EH (cell line): ENCODE results near the gene INAFM2.

ENCODE experiments used
- DNase-seq: peaks from one replicate; pipeline ENCODE4 v3.0.0-alpha.2; 2015; ENCODE audit warnings: low read depth

The INAFM2 gene

DNA sequence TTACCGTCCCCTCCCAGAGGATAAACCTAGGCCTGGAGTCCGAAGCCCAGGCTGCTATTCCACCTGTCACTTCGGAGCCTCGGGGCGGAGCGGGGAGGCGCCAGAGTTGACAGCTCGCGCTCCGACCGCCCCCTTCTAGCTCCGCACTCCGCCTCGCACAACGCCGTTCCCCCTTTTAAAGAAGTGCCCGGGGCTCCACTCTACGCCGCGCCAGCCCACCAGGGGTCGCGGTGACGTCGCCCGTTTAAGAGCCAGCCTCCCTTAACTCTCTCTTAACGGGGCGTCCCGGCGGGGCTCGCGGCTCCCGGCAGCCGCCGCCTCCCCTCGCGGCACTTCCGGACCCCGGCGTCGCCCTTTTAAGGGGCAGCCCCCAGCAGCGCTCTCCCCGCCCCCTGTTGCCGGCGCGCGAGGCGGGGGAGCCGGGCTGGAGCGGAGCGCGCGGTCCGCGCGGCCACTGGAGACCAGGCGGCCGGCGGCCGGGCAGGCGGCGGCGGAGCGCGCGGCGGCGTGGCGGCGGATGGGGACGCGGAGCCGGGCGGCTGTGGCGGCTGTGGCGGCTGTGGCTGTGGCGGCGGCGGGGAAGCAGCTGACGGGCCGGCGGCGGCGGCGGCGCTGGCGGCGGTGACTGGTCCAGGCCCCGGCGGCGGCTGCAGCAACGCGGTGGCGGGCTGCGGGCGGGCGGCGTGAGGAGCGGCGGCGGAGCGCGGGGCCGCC lies at the start of gene INAFM2:
TSS of gene INAFM2 (plus strand) at position 454 of the 714 bp plus-strand sequence. CDS start 364 bp downstream, outside the sequence.
- DNase-seq: peak; percentile 96

DNA sequence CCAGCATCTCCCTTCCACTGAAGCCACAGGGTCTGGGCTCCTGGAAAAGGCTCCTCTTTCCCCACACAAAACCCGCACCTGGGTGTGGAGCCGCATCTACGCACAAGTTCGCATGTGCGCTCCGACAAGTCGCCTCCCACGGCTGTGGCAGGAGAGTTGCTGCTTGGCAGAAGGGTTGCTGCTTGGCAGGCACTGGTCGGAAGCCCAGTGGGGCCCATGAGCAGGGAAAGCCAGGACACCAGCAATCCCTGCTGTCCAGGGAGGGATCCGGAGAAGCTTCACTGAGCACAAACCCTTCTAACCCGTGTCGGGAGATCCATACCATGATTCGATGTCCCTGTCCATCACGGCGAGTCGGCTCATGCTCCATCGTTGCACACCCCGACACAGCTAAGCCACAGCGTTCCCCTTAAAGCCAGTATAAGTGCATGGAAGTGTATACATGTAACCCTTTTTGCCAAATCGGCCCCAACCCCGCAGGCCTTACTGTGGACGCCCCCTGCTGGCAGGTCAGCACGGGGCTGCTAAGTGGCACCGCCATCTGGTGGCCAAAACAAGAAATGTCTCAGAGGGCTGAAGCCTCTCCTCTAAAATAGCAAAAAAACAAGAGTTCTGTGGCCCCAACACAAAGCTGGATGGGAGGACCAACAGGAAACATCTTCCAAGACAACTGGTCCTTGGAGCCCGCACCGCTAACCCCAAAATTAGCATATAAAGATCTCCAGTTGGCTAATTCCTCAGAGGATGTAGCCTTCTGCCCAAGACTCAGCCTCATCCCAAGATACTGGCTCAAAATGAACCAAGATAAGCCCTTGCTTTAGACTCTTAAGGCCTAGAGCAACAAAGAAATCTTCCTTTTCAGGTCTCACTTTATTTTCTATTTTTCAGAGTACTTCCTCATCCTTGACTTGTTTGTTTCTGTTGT lies 48.9 kb upstream of the INAFM2 start:
- peak; percentile 77 for DNase-seq

DNA sequence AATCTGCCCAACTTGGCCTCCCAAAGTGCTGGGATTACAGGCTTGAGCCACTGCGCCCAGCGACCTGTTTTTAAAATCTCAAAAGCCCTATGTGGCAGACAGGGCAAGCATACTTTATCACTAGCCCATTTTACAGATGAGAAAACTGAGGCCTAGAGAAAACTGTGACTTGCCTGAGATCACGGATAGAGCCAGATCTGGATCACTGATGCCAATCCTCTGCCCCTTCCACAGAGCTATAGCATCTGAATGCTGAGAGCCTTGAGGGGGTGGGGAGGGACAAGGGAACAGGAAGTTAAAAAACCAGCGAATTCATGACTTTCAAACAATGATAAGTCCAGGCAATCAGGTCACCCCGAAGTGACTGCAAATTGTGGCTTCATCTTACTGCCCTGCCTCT lies 48.0 kb upstream of the INAFM2 start:
- DNase-seq: no peak

DNA sequence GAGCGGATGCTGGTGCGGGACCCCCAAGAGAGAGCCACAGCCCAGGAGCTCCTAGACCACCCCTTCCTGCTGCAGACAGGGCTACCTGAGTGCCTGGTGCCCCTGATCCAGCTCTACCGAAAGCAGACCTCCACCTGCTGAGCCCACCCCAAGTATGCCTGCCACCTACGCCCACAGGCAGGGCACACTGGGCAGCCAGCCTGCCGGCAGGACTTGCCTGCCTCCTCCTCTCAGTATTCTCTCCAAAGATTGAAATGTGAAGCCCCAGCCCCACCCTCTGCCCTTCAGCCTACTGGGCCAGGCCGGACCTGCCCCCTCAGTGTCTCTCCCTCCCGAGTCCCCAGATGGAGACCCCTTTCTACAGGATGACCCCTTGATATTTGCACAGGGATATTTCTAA lies 47.5 kb upstream of the INAFM2 start:
- DNase-seq: no peak

DNA sequence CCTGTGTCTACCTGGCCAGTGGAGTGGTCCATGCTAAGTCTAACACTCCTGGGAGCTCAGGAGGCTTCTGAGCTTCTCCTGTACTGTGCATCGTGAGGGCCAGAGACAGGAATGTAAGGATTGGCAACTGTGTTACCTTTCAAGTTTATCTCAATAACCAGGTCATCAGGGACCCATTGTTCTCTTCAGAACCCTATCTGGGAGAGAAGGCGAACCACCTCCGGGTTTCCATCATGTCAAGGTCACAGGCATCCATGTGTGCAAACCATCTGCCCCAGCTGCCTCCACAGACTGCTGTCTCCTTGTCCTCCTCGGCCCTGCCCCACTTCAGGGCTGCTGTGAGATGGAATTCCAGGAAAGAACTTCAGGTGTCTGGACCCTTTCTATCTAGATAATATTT lies 46.6 kb upstream of the INAFM2 start:
- DNase-seq: no peak

DNA sequence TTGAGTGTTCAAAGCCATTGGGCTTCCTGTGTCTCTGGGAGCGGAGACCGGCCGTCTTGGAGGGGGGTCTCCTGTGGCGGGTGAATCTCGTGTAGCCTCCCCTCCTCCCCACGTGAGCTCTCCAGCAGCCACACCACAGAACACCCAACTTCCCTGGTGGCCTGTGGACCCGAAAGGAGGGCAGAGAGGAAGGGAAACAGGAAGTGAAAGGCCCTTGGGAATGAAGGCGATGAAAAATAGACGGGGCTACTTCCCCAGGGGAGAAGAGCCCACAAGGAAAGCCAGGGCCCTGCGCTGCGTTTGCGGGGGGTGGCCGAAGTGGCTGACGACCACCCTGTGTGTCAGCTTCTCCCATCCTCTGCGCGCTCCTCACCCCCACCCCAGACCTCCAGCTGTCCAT lies 46.0 kb upstream of the INAFM2 start:
- no peak for DNase-seq

DNA sequence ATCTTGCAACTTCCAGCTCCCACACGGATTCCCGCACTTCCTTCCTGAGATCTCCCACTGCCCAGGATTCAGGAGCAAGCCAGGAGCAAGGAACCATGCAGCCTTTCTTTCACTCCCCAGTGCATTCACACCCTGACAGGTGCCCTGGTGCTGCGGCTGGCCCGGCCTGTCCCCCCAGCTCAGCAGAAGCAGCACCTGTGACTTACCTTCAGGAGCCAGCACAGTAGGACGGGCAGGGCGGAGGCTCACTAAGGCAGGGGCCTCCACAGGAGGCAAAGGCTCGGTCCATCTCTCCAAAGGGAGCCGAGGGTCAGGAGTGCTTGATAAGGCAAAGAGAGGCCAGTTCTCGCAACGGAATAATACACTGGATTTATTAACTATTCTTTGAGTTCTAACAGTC lies 45.5 kb upstream of the INAFM2 start:
- DNase-seq: no peak

DNA sequence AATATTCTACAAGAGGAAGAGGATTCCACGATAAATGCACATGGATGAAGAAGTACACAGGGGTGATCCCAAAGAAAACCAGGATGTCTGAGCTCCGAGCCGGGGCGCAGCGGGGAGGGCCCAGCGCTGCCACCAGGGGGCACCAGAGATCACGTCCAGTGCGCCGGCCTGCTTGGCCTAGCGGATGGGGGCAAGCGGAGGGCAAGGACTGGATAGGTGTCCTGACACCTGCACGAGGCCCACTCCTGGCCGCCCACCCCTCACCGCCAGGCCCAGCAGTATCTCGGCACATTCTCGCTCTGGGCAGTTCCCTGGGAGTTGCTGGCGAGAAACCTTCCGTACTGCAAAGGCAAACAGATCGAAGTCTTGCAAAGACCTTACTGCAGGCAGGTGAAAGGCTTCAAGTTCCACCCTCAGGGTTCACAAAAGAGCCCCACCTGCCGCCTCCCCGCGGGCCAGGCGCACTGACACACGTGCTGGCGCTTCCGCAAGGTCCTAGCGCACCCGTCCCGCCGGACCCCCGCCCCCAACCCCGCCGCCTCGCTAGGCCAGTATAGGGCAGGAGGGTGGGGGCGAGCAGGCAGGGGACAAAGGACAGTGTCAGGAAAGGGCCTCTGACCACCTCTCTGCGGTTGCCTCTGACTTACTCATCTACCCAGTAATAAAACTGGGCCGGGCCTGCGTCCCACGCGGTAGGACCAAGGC lies 43.9 kb upstream of the INAFM2 start:
- peak; percentile 58 for DNase-seq

DNA sequence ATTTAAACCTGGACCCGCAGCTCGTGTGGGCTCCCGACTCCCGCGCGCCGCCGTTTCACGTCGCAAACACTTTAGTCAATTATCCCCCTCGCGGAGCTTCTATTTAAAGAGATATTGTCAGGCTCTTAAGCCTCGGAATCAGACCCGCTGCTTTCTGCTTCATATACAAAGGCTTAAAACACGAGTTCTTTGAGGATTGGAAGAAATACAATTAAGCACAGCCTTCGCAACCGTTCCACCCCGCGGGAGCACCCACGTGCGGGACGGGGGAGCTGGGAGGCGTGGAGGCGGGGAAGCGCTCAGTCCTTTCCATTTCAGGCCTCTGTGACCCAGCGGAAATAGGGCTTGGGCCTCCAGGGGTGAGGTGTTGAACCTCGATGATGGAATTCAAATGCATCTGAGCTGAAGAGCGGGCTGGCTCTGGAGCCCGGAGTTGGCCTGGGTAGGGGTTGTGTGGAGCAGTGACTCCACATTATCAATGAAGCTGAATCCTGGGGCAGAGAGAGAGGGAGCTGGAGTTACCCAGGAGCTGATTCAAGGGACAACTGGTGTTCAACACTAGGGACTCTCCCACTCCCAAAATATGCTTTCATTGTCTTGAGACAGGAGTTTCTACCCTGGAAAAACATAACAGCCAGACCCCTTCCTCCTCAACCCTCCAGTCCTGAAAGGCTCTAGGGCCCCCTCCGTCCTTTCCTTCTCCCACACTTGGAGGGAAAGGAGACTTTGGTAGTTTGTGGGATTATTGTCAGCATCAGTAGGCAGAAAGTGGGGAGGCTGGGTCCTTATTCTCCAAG lies 43.0 kb upstream of the INAFM2 start:
- DNase-seq: no peak

DNA sequence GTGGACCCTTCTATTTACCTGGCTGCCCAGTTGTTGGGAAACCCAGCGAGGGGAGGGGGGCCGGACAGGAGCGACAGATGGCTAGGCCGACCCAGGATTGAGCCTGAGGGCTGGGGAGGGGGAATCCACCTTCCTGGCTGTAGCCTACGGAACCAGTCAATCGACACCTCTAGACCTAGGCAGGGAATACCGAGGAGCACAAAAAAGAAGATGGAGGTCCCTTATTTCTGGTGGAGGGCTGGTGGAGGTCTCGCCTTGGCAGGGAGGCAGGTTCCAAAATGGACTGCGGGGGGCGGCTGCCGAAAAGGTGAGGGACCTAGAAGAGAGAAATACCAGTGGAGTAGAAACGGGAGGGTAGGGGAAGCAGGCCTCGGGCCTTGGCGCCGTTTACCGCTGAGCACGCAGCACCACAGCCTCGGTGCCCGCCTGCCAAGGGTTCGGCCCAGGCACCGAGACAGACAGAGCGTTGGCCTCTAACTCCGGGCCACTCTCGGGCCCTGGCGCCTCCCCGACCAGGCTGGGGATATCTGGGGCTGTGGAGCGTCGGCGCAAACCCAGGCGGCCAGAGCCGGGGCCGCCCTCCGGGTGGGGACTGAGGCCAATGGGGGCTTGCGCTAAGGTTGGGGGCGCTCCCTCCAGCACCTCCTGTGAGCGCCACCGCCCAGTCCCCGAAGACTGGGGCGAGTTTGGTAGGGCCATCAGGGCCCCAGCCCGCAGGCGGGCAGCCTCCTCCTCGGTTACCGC lies 42.3 kb upstream of the INAFM2 start:
- no peak for DNase-seq

DNA sequence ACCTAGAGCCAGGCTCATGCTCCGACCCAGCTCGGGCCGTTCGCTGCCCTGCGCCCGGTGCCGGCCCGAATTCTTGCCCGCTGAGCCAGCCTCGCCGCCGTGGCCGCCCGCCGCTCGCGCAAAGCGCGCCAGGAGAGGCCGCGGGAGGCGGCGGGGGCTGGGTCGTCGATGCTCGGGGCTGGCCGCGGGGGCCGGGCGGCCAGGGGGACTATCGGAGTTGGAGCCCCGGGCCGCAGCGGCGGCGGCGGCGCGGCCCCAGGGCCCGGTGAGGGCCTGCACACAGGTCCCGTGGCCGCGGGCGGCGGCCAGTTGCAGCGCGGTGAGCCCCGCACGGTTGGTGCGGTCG lies 41.7 kb upstream of the INAFM2 start:
- no peak for DNase-seq

DNA sequence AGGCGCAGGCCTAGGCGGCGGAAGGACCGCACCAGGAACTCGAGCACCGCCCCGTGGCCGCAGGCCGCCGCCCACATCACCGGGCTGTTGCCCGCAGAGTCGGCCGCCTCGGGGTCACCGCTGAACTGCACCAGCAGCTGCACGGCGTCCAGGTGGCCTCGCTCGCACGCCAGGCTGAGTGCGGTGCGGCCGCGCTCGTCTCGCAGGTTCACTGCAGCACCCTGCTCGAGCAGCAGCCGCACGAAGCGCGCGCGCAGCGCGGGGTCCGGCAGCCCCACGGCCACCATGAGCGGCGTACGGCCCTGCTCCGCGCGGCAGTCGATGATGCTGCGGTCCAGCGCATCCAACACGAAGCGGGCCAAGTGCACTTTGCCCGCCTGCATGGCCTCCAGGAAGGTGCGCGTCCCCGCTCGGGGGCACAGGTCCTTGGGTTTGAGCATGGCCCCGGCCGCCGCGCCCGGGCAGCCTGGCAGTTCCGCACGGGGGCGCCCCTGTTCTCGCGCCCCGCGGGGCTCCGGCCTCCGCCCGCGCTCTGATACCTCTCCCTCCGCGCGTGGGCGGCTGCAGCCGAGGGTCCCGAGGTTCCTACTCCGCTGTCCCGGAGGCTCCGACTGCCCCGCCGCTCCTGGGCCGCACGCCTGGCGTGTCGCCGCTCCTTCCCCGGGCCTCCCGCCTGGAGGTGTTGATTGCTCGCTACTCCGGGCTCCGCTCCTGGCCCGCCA lies 41.2 kb upstream of the INAFM2 start:
- DNase-seq: peak; percentile 17

DNA sequence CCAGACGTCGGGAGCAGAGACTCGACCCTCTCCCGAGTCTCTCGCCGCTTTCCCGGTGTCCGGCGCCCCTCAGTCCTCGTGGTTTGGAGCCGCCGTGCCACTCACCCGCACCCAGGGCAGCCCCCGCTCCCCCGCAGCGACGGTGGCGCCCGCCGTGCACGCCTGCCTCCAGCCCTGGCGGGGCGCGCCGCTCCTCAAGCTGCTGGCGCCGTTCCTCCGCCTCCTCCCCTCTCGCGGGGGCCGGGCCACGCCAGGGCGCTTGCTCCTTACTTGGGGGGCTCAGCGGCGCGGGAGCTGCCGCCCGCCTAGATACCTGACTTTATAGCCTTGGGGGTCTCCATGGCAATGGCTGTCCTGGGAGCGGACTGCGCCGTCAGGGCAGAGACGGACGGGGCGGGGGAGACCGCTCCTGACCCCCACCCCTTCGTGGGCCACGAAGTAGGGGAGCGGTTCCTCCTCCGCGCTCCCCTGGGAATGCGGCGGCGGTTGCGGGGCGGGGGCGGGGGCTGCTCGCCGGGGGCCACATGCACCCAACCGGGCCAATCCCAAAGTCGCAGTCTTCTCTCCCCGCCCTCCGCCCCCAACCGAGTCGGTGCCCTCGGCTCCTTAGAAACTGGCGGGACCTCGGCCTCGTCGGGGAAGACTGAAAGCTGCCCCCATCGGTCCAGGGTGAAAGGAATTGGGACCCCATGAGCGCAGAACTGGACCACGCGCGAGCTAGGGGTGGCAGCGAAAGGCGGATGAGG lies 40.5 kb upstream of the INAFM2 start, which contains the start of gene ANKRD63:
TSS of gene ANKRD63 (minus strand) at position 196 of the 746 bp plus-strand sequence. CDS start 478 bp downstream, outside the sequence.
- DNase-seq: no peak

DNA sequence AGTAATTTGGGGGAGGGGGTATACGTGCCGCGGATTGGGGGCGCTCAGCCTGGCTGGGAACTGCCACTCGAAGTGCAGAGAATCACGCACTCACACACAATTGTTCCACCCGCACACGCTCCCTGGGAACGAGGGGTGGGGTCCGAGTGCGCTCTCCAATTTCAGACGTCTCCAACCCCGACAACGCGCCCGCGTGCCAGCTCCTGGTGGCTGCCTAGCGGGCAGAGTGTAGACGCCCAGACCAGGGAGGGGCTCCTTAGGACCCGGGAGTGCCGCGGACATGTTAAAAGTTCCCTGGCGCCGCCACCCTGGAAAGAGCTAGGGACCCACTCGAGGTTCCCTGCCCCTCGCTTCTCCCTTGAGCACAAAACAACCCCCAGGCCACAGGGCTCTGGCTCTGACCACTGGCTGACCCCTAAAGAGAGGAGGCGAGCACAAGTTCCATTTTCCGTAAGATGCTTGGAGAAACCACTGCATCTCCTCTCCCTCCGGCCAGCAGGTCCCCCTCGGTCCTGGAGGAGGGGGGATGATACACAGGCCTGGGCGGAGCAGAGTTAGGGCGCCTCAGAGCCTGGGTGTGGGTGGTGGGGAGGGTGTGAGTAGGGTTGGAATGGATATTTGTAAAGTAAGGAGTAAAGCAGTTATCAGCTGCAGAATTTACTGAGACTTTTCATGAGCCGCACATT lies 39.7 kb upstream of the INAFM2 start:
- no peak for DNase-seq

DNA sequence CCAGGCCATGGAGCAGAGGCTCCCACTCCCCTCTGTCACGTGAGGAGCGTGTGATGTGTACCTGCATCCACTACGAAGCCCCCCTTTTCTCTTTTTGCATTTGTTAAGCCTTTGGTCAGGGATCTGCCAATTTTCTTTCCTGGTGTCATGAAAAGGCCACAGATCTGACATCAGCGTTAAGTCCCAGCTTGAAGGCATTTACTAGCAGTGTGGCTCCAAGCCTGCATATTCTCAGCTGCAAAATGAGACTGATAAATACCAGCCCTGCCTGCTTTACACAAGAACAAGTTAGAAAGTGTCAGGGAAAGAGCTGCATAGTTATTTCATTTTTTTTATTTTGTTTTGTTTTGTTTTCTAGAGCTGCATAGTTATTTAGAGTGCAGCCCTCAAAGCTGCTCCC lies 38.3 kb upstream of the INAFM2 start:
- peak; percentile 49 for DNase-seq

DNA sequence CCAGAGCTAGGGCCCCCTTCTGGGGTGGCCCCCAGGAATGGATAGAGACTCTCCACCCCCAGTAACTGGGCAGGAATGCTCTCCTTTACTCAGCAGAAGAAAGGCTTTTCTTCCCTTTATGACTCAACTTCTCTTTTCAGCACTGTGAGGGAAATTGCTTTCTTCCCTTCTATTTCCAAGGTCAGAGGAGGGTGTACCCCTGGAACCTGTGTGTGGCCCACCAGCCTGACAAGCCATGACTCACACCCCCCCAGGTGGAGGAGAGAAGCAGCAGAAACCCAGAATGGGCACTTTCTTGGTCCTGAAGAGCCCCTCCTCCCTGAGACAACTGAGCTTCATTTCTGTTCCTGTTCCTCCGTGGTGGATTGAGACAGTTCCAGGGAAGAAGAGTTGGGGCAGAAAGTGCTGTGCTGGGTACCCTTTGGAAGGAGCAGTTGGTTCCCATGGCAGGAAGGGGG lies 37.9 kb upstream of the INAFM2 start:
- no peak for DNase-seq

DNA sequence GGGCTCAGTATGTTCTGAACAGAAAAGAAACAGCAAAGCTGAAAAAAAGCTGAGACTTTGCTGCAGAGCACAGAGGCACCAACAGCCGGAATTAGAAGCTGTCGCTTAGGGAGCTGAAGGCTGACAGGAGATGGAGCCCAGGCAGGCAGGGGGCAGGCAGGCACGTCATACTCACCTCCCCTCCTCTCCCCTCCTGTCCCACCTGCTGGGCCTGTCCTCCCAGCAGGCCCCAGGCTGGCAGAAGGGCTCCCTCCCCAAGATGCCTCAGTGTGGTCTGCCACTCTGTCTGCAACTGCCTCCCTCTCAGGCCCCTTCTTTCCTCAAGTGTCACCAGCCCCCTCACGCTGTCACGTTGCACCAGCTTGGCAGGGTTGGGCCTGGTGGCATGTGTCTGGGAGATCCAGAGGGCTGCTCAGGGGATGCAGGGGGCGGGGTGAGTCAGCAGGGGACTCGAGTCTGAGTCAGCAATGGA lies 37.4 kb upstream of the INAFM2 start:
- DNase-seq: no peak

DNA sequence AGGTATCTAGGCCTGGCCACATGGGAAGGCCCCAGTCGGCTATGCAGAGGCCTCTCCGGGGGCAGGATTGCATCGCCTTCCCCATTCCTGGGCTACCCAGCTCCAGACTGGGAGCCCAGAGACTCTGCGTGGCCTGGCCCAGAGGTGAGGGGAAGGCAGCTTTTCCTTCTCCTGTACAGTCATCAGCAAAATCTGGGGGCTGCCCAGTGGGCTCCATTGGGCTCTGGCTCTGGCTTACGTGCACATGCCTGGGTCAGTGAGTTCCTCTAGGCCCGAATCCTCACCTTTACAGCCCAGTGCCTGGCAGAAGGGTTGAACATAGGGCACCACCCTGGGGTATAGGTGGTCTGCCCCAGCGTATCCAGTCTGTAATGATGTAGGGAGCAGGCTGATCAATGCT lies 36.7 kb upstream of the INAFM2 start:
- no peak for DNase-seq

DNA sequence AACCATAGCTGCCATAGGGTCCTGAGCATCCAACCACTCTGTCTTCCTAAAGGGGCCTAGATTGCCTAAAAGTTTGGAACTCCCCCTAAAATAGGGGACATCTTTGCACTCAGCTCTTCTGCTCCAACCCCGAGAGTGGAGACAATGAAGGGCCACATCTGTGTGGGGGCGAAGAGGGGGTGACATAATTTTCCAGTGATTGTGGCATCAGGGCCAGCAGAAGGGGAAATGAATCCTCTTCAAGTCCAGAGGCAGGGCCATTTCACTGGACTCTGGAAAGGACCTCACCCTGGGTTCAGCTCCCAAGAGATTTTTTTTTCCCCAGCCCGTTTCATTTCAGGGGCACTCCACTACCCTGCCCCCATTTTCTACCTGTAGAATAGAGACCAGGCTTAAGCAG lies 36.0 kb upstream of the INAFM2 start:
- no peak for DNase-seq
